C4-2B (cell line): ENCODE measurements around the gene USP38.

Experiments
- ZFX ChIP-seq: fragments of 450-650 bp; IDR thresholded peaks from 2 replicates; pipeline ENCODE4 v1.6.1; 2017
- TF ChIP-seq, protein P1 (sequence below): fragments of 450-650 bp; conservative IDR thresholded peaks from 2 replicates; pipeline ENCODE4 v1.5.1; 2017; ENCODE audit warnings: mild to moderate bottlenecking

DNA sequence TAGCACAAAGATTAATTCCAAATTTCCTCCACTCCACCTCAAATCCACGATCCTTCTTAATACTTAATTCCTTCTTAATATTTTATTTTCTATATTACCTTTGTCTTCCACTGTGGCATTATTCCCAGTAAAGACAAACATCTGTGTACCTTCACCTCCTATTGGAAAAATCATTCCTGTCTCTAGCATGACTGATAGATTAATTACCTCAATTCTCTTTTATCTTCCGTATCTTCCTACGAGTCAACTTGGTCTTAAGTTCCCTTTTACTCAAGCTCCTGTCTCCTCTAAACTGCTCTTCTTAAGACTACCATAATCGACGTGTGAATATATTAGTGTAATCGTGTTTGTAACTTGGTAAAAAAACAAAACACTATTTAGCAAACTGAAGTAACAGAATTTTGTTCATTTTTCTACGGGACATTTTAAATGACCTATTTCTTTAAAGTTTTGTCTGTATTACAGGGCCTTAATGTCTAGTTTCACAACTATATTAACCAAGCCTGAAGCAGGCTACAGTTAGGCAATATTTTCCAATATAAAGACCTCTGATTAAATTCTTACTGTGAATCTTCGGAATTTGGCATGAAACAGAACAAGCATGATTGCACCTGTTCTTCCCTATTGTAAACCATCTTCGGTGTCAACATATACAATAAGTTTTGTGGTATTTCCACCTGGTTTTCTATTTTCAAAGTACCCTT is 1.1 kb upstream of the USP38 start:
- TF ChIP-seq, protein P1, sequence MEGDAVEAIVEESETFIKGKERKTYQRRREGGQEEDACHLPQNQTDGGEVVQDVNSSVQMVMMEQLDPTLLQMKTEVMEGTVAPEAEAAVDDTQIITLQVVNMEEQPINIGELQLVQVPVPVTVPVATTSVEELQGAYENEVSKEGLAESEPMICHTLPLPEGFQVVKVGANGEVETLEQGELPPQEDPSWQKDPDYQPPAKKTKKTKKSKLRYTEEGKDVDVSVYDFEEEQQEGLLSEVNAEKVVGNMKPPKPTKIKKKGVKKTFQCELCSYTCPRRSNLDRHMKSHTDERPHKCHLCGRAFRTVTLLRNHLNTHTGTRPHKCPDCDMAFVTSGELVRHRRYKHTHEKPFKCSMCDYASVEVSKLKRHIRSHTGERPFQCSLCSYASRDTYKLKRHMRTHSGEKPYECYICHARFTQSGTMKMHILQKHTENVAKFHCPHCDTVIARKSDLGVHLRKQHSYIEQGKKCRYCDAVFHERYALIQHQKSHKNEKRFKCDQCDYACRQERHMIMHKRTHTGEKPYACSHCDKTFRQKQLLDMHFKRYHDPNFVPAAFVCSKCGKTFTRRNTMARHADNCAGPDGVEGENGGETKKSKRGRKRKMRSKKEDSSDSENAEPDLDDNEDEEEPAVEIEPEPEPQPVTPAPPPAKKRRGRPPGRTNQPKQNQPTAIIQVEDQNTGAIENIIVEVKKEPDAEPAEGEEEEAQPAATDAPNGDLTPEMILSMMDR = no peak
- no peak for TF ChIP-seq ZFX
